SK-N-MC (cell line): Measurements from ENCODE around the gene MUC6.

Experiments
- EZH2 ChIP-seq: fragments of 200-600 bp; sonication (generic); IDR thresholded peaks from one replicate; pipeline ENCODE4 v1.6.1; 2017; ENCODE audit warnings: antibody characterized with exemption
- POLR2AphosphoS5 ChIP-seq: IDR thresholded peaks from 2 replicates; pipeline ENCODE4 v1.6.1; 2012; ENCODE audit warnings: mild to moderate bottlenecking, low read depth, low read length, borderline replicate concordance

DNA sequence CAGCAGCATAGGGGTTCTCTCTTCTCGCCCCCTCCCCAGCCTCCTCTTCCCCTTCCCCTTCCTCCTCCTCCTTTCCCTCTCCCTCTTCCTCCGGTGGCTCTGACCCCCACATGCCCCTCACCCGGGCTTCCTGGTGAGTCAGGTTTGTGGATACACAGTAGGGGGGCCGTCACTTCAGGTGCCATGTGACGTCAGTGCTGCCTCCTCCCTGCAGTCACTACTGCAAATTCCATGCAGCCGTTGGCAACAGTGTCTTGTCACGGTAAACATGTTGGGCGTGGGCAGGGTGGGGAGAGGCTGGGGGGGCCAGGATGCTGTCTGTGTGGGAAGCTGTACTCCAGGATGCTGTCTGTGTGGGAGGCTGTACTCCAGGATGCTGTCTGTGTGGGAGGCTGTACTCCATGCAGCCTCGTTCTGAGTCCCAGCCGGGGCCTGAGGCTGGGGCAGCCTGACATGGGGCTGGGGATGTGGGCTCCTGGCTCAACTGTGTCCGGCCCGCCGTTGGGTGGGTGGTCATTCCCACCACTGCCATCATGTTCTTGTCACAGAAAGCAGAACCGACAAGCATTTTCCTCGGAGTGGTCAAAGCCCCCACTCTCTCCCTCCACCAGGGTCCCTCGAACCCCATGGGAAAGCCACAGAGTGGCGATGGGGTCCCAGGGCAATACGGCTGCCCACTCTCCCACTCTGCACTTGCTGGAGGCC is 35.8 kb upstream of the MUC6 start:
- TF ChIP-seq EZH2 (no peak), POLR2AphosphoS5 (no peak)
